ENCODE measurements around the gene LAGE3.

GRCh38 chrX:154512879-154513553, 33.9 kb upstream of the LAGE3 start:
- TF ChIP-seq, protein P1, sequence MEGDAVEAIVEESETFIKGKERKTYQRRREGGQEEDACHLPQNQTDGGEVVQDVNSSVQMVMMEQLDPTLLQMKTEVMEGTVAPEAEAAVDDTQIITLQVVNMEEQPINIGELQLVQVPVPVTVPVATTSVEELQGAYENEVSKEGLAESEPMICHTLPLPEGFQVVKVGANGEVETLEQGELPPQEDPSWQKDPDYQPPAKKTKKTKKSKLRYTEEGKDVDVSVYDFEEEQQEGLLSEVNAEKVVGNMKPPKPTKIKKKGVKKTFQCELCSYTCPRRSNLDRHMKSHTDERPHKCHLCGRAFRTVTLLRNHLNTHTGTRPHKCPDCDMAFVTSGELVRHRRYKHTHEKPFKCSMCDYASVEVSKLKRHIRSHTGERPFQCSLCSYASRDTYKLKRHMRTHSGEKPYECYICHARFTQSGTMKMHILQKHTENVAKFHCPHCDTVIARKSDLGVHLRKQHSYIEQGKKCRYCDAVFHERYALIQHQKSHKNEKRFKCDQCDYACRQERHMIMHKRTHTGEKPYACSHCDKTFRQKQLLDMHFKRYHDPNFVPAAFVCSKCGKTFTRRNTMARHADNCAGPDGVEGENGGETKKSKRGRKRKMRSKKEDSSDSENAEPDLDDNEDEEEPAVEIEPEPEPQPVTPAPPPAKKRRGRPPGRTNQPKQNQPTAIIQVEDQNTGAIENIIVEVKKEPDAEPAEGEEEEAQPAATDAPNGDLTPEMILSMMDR (IDR thresholded peaks at IDR 0.05), result no peak
- TF ChIP-seq EP300 (IDR thresholded peaks at IDR 0.05) (no peak), POLR2A (IDR thresholded peaks at IDR 0.05) (no peak)

Data from ovary (tissue), 3 donors.